ENCODE data around the gene TAF11L11. TPM values are rescaled to one million over a fixed set of nuclear protein-coding genes. Genes with fewer than 3 reads are reported as not detected.
"Not testable (repeated sequence)": the region's sequence is repeated elsewhere in the genome, so short reads cannot be mapped to it uniquely, and the experiment has no call there.

Gene TAF11L11
- total RNA-seq, 1 donor from 2014 or later: not detected

DNA sequence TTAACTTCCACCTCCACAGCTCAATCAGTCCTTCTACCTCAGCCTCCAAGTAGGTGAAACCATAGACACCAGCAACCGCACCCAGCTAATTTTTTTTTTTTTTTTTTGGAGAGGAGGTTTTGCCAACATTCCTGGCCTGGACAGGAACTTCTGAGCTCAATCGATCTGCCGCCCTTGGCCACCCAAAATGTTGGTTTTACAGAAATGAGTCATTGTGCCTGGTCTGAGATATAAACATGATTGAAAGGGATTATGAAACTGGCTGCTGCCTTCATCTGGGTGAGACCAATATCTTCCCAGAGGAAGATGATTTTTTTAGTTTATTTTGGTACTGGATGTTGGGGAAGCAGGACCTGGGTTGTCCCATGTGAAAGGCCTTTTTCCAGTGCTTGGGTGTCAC, 15.4 kb downstream of the TAF11L11 start:
- TF ChIP-seq CTCF (IDR thresholded peaks at IDR 0.05; ENCODE audit: borderline replicate concordance): no peak
- H3K36me3 ChIP-seq: no peaks in the 10 kb centered on the region
- no peaks in the 10 kb centered on the region for H3K4me1 ChIP-seq
- no peak overlapping the region for H3K4me3 ChIP-seq
- no peaks in the 10 kb centered on the region for H3K9me3 ChIP-seq (replicated peaks)
- H3K27ac ChIP-seq (replicated peaks): no peak overlapping the region
- no peaks in the 10 kb centered on the region for H3K27me3 ChIP-seq (ENCODE audit: low read depth)
- no peak for DNase-seq
- intact Hi-C loops (cut with micrococcal nuclease): no loop called here

DNA sequence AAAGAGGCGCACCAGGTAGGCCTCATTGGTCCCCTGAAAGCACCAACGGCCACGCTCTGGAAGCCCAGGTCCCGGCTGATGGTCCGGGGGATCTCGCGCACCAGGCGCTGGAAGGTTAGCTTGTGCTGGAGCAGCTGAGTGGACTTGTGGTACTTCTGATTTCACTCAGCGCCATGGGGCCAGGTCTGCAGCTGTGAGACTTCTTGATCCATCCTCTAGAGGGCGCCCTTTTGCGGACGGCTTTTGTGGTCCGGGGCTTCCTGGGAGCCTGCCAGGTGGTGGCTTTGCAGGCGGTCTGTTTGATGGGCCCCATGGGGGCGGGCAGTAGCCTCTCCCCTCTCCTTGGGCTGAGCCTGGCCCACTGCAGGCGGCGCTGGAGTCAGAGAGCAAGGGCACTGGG, 16.6 kb downstream of the TAF11L11 start:
- Histone ChIP-seq H3K27me3 (ENCODE audit: low read depth) (no peaks in the 10 kb centered on the region), H3K9me3 (replicated peaks) (no peaks in the 10 kb centered on the region), H3K4me3 (no peak overlapping the region), H3K36me3 (no peaks in the 10 kb centered on the region), H3K27ac (replicated peaks) (no peak overlapping the region), H3K4me1 (no peaks in the 10 kb centered on the region)
- intact Hi-C loops (cut with micrococcal nuclease): no loop called here
- TF ChIP-seq CTCF (IDR thresholded peaks at IDR 0.05; ENCODE audit: borderline replicate concordance): no peak
- no peak for DNase-seq

GRCh38 chr5:17625686-17626085, 21.7 kb downstream of the TAF11L11 start:
- H3K4me3 ChIP-seq: no peak overlapping the region
- H3K27ac ChIP-seq (replicated peaks): no peak overlapping the region
- H3K4me1 ChIP-seq: no peaks in the 10 kb centered on the region
- no peaks in the 10 kb centered on the region for H3K36me3 ChIP-seq
- no peak for TF ChIP-seq CTCF (IDR thresholded peaks at IDR 0.05; ENCODE audit: borderline replicate concordance)
- H3K27me3 ChIP-seq (ENCODE audit: low read depth): no peaks in the 10 kb centered on the region
- intact Hi-C loops (cut with micrococcal nuclease): no loop called here
- DNase-seq: no peak
- no peaks in the 10 kb centered on the region for H3K9me3 ChIP-seq (replicated peaks)

GRCh38 chr5:17631788-17632187, 27.8 kb downstream of the TAF11L11 start, which contains the start of gene TAF11L13:
Gene TAF11L13 (plus strand): TSS chr5:17632088.
- not testable (repeated sequence) for H3K27ac ChIP-seq (replicated peaks)

DNA sequence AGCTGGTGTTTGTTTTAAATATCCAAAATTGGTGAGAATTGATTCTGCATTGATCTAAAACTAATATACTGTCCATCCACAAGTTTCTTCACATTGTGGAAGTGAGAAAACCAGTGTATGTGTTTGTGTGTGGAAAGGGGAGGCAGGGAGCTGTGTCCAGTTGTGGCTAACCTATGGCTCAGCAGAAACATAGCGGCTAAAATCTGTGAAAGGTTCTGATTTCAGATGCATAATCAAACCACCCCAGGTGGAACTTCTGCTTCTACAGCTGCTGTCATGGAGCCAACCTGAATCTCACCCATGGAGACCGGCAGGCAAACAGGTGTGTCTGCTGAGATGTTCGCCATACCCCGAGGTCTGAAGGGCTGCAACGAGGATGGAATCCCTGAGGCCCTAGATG, 30.2 kb downstream of the TAF11L11 start, which contains the start of gene TAF11L14:
Gene TAF11L14, plus strand, starts transcription at position 301 of the 400 bp plus-strand sequence.
- DNase-seq: no peak
- TF ChIP-seq CTCF (IDR thresholded peaks at IDR 0.05; ENCODE audit: borderline replicate concordance): no peak
- H3K27ac ChIP-seq (replicated peaks): no peak within 1 kb of the TSS
- no peaks in the 10 kb centered on the region for H3K4me1 ChIP-seq
- no peaks in the 10 kb centered on the region for H3K9me3 ChIP-seq (replicated peaks)
- H3K4me3 ChIP-seq: no peak within 1 kb of the TSS
- H3K27me3 ChIP-seq (ENCODE audit: low read depth): no peaks in the 10 kb centered on the region
- intact Hi-C loops (cut with micrococcal nuclease): no loop called here
- no peaks in the 10 kb centered on the region for H3K36me3 ChIP-seq

More at GRCh38 chr5:17631788-17632187, 27.8 kb downstream of the TAF11L11 start, which contains the start of gene TAF11L13:
- H3K36me3 ChIP-seq; H3K27me3 ChIP-seq (ENCODE audit: low read depth); H3K4me3 ChIP-seq; H3K4me1 ChIP-seq; intact Hi-C loops (cut with micrococcal nuclease); H3K9me3 ChIP-seq (replicated peaks); DNase-seq: not testable (repeated sequence)

GRCh38 chr5:17649232-17649631, 45.2 kb downstream of the TAF11L11 start:
- H3K27ac ChIP-seq (replicated peaks); H3K4me3 ChIP-seq; intact Hi-C loops (cut with micrococcal nuclease); H3K4me1 ChIP-seq; H3K27me3 ChIP-seq (ENCODE audit: low read depth); H3K36me3 ChIP-seq; H3K9me3 ChIP-seq (replicated peaks); DNase-seq: not testable (repeated sequence)

GRCh38 chr5:17655201-17655759, 51.3 kb downstream of the TAF11L11 start:
- H3K4me3 ChIP-seq; H3K4me1 ChIP-seq; H3K27me3 ChIP-seq (ENCODE audit: low read depth); intact Hi-C loops (cut with micrococcal nuclease); DNase-seq; H3K36me3 ChIP-seq; H3K27ac ChIP-seq (replicated peaks): not testable (repeated sequence)
- peaks cover 36% of the 10 kb centered on the region for H3K9me3 ChIP-seq (replicated peaks)

Other genes with a start within 250 kb of the TAF11L11 start
- gene TAF11L2, start 106.0 kb upstream of the TAF11L11 start, total RNA-seq: not detected
- not detected for gene TAF11L3, start 85.8 kb upstream of the TAF11L11 start, total RNA-seq
- gene TAF11L4, start 82.4 kb upstream of the TAF11L11 start, total RNA-seq: not detected
- gene TAF11L5, start 78.9 kb upstream of the TAF11L11 start, total RNA-seq: not detected
- not detected for gene TAF11L6, start 75.5 kb upstream of the TAF11L11 start, total RNA-seq
- not detected for gene TAF11L7, start 18.4 kb upstream of the TAF11L11 start, total RNA-seq
- gene TAF11L8, start 13.2 kb upstream of the TAF11L11 start, total RNA-seq: not detected
- gene TAF11L9, start 9.8 kb upstream of the TAF11L11 start, total RNA-seq: not detected
- gene TAF11L10, start 6.4 kb upstream of the TAF11L11 start, total RNA-seq: not detected
- not detected for gene TAF11L12, start 6.2 kb downstream of the TAF11L11 start, total RNA-seq
- not detected for gene TAF11L13, start 27.9 kb downstream of the TAF11L11 start, total RNA-seq
- gene TAF11L14, start 30.3 kb downstream of the TAF11L11 start, total RNA-seq: not detected

All from left ventricle myocardium inferior (tissue), 1 donor.